ENCODE data around the gene NXPH4.

The NXPH4 gene

GRCh38 chr12:57227315-57228115, 10.9 kb downstream of the NXPH4 start:
- peak in 1 of 2 experiments; percentile 77 for DNase-seq (ENCODE audit: low read depth in 1 of 2, low spot score in 1 of 2)
- in situ Hi-C loops (cut with HindIII; ENCODE audit: low pct_unique_long_range_greater_than_20kb, low sequenced_read_pairs): no loop called here
- TF ChIP-seq JUND (IDR thresholded peaks at IDR 0.05; ENCODE audit: low read depth): no peak

- in situ Hi-C loops (cut with HindIII; ENCODE audit: low pct_unique_long_range_greater_than_20kb, low sequenced_read_pairs): no loop called here
- DNase-seq (ENCODE audit: low read depth in 1 of 2, low spot score in 1 of 2): no peak
- no peak for TF ChIP-seq JUND (IDR thresholded peaks at IDR 0.05; ENCODE audit: low read depth)
Measured at GRCh38 chr12:57229046-57229633, 12.5 kb downstream of the NXPH4 start.

- no peak for TF ChIP-seq JUND (IDR thresholded peaks at IDR 0.05; ENCODE audit: low read depth)
- in situ Hi-C loops (cut with HindIII; ENCODE audit: low pct_unique_long_range_greater_than_20kb, low sequenced_read_pairs): no loop called here
- DNase-seq (ENCODE audit: low read depth in 1 of 2, low spot score in 1 of 2): peak; percentile 97 to 100
Measured at GRCh38 chr12:57229634-57230380, 13.2 kb downstream of the NXPH4 start, which contains the start of gene SHMT2. TSS of gene SHMT2 (plus strand) at chr12:57229711. CDS start at chr12:57229779, 68 bp downstream.

- in situ Hi-C loops (cut with HindIII; ENCODE audit: low pct_unique_long_range_greater_than_20kb, low sequenced_read_pairs): no loop called here
- no peak for DNase-seq (ENCODE audit: low read depth in 1 of 2, low spot score in 1 of 2)
- TF ChIP-seq JUND (IDR thresholded peaks at IDR 0.05; ENCODE audit: low read depth): no peak
Measured at GRCh38 chr12:57230381-57231155, 14.0 kb downstream of the NXPH4 start.

GRCh38 chr12:57231276-57232021, 14.9 kb downstream of the NXPH4 start:
- no peak for DNase-seq (ENCODE audit: low read depth in 1 of 2, low spot score in 1 of 2)
- no peak for TF ChIP-seq JUND (IDR thresholded peaks at IDR 0.05; ENCODE audit: low read depth)
- in situ Hi-C loops (cut with HindIII; ENCODE audit: low pct_unique_long_range_greater_than_20kb, low sequenced_read_pairs): no loop called here

- in situ Hi-C loops (cut with HindIII; ENCODE audit: low pct_unique_long_range_greater_than_20kb, low sequenced_read_pairs): no loop called here
- TF ChIP-seq JUND (IDR thresholded peaks at IDR 0.05; ENCODE audit: low read depth): no peak
- no peak for DNase-seq (ENCODE audit: low read depth in 1 of 2, low spot score in 1 of 2)
Measured at GRCh38 chr12:57232156-57232756, 15.7 kb downstream of the NXPH4 start.

- in situ Hi-C loops (cut with HindIII; ENCODE audit: low pct_unique_long_range_greater_than_20kb, low sequenced_read_pairs): no loop called here
- no peak for DNase-seq (ENCODE audit: low read depth in 1 of 2, low spot score in 1 of 2)
- no peak for TF ChIP-seq JUND (IDR thresholded peaks at IDR 0.05; ENCODE audit: low read depth)
Measured at GRCh38 chr12:57233357-57234232, 17.0 kb downstream of the NXPH4 start.

GRCh38 chr12:57234233-57234570, 17.6 kb downstream of the NXPH4 start:
- in situ Hi-C loops (cut with HindIII; ENCODE audit: low pct_unique_long_range_greater_than_20kb, low sequenced_read_pairs): no loop called here
- no peak for TF ChIP-seq JUND (IDR thresholded peaks at IDR 0.05; ENCODE audit: low read depth)
- DNase-seq (ENCODE audit: low read depth in 1 of 2, low spot score in 1 of 2): no peak

- in situ Hi-C loops (cut with HindIII; ENCODE audit: low pct_unique_long_range_greater_than_20kb, low sequenced_read_pairs): no loop called here
- TF ChIP-seq JUND (IDR thresholded peaks at IDR 0.05; ENCODE audit: low read depth): no peak
- no peak for DNase-seq (ENCODE audit: low read depth in 1 of 2, low spot score in 1 of 2)
Measured at GRCh38 chr12:57234571-57235016, 18.0 kb downstream of the NXPH4 start.

GRCh38 chr12:57235017-57235727, 18.6 kb downstream of the NXPH4 start:
- in situ Hi-C loops (cut with HindIII; ENCODE audit: low pct_unique_long_range_greater_than_20kb, low sequenced_read_pairs): no loop called here
- no peak for DNase-seq (ENCODE audit: low read depth in 1 of 2, low spot score in 1 of 2)
- TF ChIP-seq JUND (IDR thresholded peaks at IDR 0.05; ENCODE audit: low read depth): no peak
